EH (cell line): ENCODE measurements around the gene KRTAP20-2.

Experiments
- DNase-seq: peaks from one replicate; pipeline ENCODE4 v3.0.0-alpha.2; 2015; ENCODE audit warnings: low read depth

The KRTAP20-2 gene

GRCh38 chr21:30674312-30674711 is 39.3 kb downstream of the KRTAP20-2 start:
- DNase-seq = no peak

- DNase-seq = no peak
Observed at GRCh38 chr21:30676737-30677136, 41.7 kb downstream of the KRTAP20-2 start.

- DNase-seq = no peak
Observed at GRCh38 chr21:30680586-30680985, 45.6 kb downstream of the KRTAP20-2 start.

DNA sequence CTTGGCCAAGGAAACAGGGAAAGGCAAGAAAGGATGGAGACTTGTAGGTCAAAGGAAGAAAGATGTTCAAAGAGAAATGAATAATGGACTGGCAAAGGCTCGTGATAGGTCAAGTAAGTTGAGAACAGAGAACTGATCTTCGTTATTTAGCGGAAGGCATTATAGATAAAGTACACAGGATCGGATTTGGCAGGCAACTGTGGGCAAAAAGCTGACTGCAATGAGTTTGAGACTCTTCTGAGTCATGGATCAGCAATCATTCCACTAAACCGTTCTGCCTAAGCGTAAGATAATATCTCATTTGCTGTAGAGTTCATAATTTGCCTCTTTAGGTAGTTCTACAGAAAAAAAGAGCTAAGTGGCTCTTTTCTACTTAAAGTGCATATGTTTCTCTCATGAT is 49.5 kb downstream of the KRTAP20-2 start:
- no peak for DNase-seq
